ENCODE measurements around the gene BRICD5. TPM values are rescaled to one million over a fixed set of nuclear protein-coding genes. Genes with fewer than 3 reads are reported as not detected.

The BRICD5 gene
- total RNA-seq, 1 experiment from 2014 or later, result 4.8 TPM

- Histone ChIP-seq H3K9me2 (replicated peaks; ENCODE audit: low read length) (no peaks in the 10 kb centered on the region), H2AFZ (ENCODE audit: low read length) (no peak overlapping the region), H3K27me3 (ENCODE audit: low read length) (no peaks in the 10 kb centered on the region), H3K9ac (ENCODE audit: low read length) (no peak overlapping the region), H3F3A (ENCODE audit: low read length, unreplicated experiment) (no peaks in the 10 kb centered on the region), H3K4me3 (ENCODE audit: low read length) (no peak overlapping the region), H3K79me2 (ENCODE audit: low read length) (peaks cover 27% of the 10 kb centered on the region), H3K9me3 (ENCODE audit: low read length) (no peaks in the 10 kb centered on the region), H3K27ac (ENCODE audit: low read length) (no peak overlapping the region), H3K36me3 (ENCODE audit: low read depth, low read length) (no peaks in the 10 kb centered on the region), H4K20me1 (ENCODE audit: low read length) (peaks cover 12% of the 10 kb centered on the region), H3K4me1 (ENCODE audit: insufficient read depth, low read length) (peaks cover 13% of the 10 kb centered on the region), H3K4me2 (ENCODE audit: low read length) (no peak overlapping the region)
- no TSS peak for BruUV-seq (replicated peaks)
- CTCF ChIA-PET, result no interaction called here
- no peak for DNase-seq
- intact Hi-C loops (cut with micrococcal nuclease), result no loop called here
- POLR2A ChIA-PET (ENCODE audit: unreplicated experiment), result no interaction called here
- TF ChIP-seq EZH2phosphoT487 (IDR thresholded peaks at IDR 0.05; ENCODE audit: borderline replicate concordance, low read length) (no peak), EZH2 (IDR thresholded peaks at IDR 0.05; ENCODE audit: low read length, unreplicated experiment) (no peak), CTCF (conservative IDR thresholded peaks at IDR 0.05; ENCODE audit: low read depth, low read length) (no peak)
- no peak for ATAC-seq
Observed at GRCh38 chr16:2216330-2216729, 5.7 kb upstream of the BRICD5 start.

GRCh38 chr16:2214719-2214968, 4.0 kb upstream of the BRICD5 start, which contains the start of gene PGP:
PGP (minus strand) TSS chr16:2214840; CDS start chr16:2214777, 63 bp downstream.
- ATAC-seq (peak; percentile 69), DNase-seq (no peak)
- Histone ChIP-seq H3K36me3 (ENCODE audit: low read depth, low read length) (no peaks in the 10 kb centered on the region), H3K9me2 (replicated peaks; ENCODE audit: low read length) (no peaks in the 10 kb centered on the region), H2AFZ (ENCODE audit: low read length) (peak within 1 kb of the TSS; percentile 86), H3K27ac (ENCODE audit: low read length) (peak within 1 kb of the TSS; percentile 89), H3K9ac (ENCODE audit: low read length) (peak within 1 kb of the TSS; percentile 87), H3K4me1 (ENCODE audit: insufficient read depth, low read length) (peaks cover 13% of the 10 kb centered on the region), H4K20me1 (ENCODE audit: low read length) (peaks cover 12% of the 10 kb centered on the region), H3K27me3 (ENCODE audit: low read length) (no peaks in the 10 kb centered on the region), H3F3A (ENCODE audit: low read length, unreplicated experiment) (no peaks in the 10 kb centered on the region), H3K79me2 (ENCODE audit: low read length) (peaks cover 27% of the 10 kb centered on the region), H3K4me3 (ENCODE audit: low read length) (peak within 1 kb of the TSS; percentile 92), H3K9me3 (ENCODE audit: low read length) (no peaks in the 10 kb centered on the region), H3K4me2 (ENCODE audit: low read length) (peak within 1 kb of the TSS; percentile 100)
- ChIA-PET CTCF (interaction anchor here (0.5 to 0.8 kb wide), 2 partner anchors 12 to 430 kb away, joined by 3 read pairs; no protein-coding TSS in a partner anchor), POLR2A (ENCODE audit: unreplicated experiment) (interaction anchor here (0.6 to 1.0 kb wide), 2 partner anchors 37 to 39 kb away, joined by 4 to 7 read pairs; partner anchors contain the start of gene ECI1)
- TF ChIP-seq EZH2phosphoT487 (IDR thresholded peaks at IDR 0.05; ENCODE audit: borderline replicate concordance, low read length), result no peak
- no peak for TF ChIP-seq EZH2 (IDR thresholded peaks at IDR 0.05; ENCODE audit: low read length, unreplicated experiment)
- no peak for TF ChIP-seq CTCF (conservative IDR thresholded peaks at IDR 0.05; ENCODE audit: low read depth, low read length)
- no TSS peak for BruUV-seq (replicated peaks)
- intact Hi-C loops (cut with micrococcal nuclease), result loop anchor here (2.0 kb wide), 1 partner anchor 60 kb away; the partner anchor contains the start of gene TRAF7
